Neural cell (in vitro differentiated cells): Measurements from ENCODE around the gene TDRD10. TPM values are rescaled to one million over a fixed set of nuclear protein-coding genes. Genes with fewer than 3 reads are reported as not detected.

Experiments
- H2AFZ ChIP-seq: fragments of 200-600, 300-800 bp; sonication (generic), shearing (Covaris generic); 2 replicates; pipeline ENCODE4 v1.6.0; 2014; ENCODE audit warnings: low read depth, mild to moderate bottlenecking, antibody characterized with exemption, low read length, moderate library complexity
- H3F3A ChIP-seq: fragments of 200-600 bp; shearing (Covaris generic); 2 replicates; pipeline ENCODE4 v1.6.1; 2016; ENCODE audit warnings: mild to moderate bottlenecking, moderate library complexity, mixed read lengths, antibody characterized with exemption, low read length; ENCODE audit not compliant: insufficient read depth, poor library complexity, severe bottlenecking
- H3K27ac ChIP-seq: fragments of 200-600, 300-800 bp; sonication (generic), shearing (Covaris generic); 2 replicates; pipeline ENCODE4 v1.5.1; 2014; ENCODE audit warnings: mild to moderate bottlenecking, low read length, moderate library complexity
- H3K27me3 ChIP-seq: fragments of 300-800, 200-600 bp; sonication (generic), shearing (Covaris generic); 2 replicates; pipeline ENCODE4 v1.6.0; 2014; ENCODE audit warnings: mild to moderate bottlenecking, low read depth, low read length, moderate library complexity; ENCODE audit not compliant: insufficient read depth
- H3K36me3 ChIP-seq: fragments of 300-800, 200-600 bp; sonication (generic), shearing (Covaris generic); 2 replicates; pipeline ENCODE4 v1.5.1; 2014; ENCODE audit warnings: mild to moderate bottlenecking, antibody characterized with exemption, low read length, moderate library complexity; ENCODE audit not compliant: insufficient read depth
- H3K4me2 ChIP-seq: fragments of 300-800, 200-600 bp; sonication (generic), shearing (Covaris generic); 2 replicates; pipeline ENCODE4 v1.6.0; 2014; ENCODE audit warnings: mild to moderate bottlenecking, low read length
- H3K4me3 ChIP-seq: fragments of 300-800, 200-600 bp; sonication (generic), shearing (Covaris generic); 2 replicates; pipeline ENCODE4 v1.5.1; 2014; ENCODE audit warnings: mild to moderate bottlenecking, low read length, moderate library complexity
- H3K79me2 ChIP-seq: fragments of 200-600 bp; shearing (Covaris generic); replicated peaks from 2 replicates; pipeline ENCODE4 v1.6.0; 2014; ENCODE audit warnings: mild to moderate bottlenecking, low read length, moderate library complexity; ENCODE audit not compliant: insufficient read depth
- H3K9ac ChIP-seq: fragments of 300-800, 200-600 bp; sonication (generic), shearing (Covaris generic); 2 replicates; pipeline ENCODE4 v1.6.1; 2016; ENCODE audit warnings: mild to moderate bottlenecking, low read length, mixed read lengths
- H3K9me2 ChIP-seq: fragments of 200-600 bp; shearing (Covaris generic); 2 replicates; pipeline ENCODE4 v1.6.1; 2016; ENCODE audit warnings: mild to moderate bottlenecking, low read length, mixed read lengths; ENCODE audit not compliant: insufficient read depth
- H3K9me3 ChIP-seq: fragments of 200-600, 300-800 bp; sonication (generic), shearing (Covaris generic); 2 replicates; pipeline ENCODE4 v1.6.1; 2016; ENCODE audit warnings: mild to moderate bottlenecking, mixed run types, low read length, moderate library complexity, mixed read lengths
- H4K20me1 ChIP-seq: fragments of 200-600 bp; shearing (Covaris generic); 2 replicates; pipeline ENCODE4 v1.6.1; 2016; ENCODE audit warnings: mild to moderate bottlenecking, mixed run types; ENCODE audit not compliant: insufficient read depth
- EP300 ChIP-seq: fragments of 450-650 bp; conservative IDR thresholded peaks from 2 replicates; pipeline ENCODE4 v1.6.1; 2014; ENCODE audit warnings: antibody characterized with exemption, mild to moderate bottlenecking, moderate library complexity; ENCODE audit not compliant: poor library complexity, severe bottlenecking
- EZH2 ChIP-seq: fragments of 200-600, 300-800 bp; shearing (Covaris generic), sonication (generic); IDR thresholded peaks from 2 replicates; pipeline ENCODE4 v1.6.1; 2014; ENCODE audit warnings: antibody characterized with exemption, low read length, borderline replicate concordance, mild to moderate bottlenecking; ENCODE audit not compliant: insufficient read depth, poor library complexity, severe bottlenecking
- MXI1 ChIP-seq: fragments of 450-650 bp; conservative IDR thresholded peaks from 2 replicates; pipeline ENCODE4 v1.6.1; 2014; ENCODE audit warnings: antibody characterized with exemption, mild to moderate bottlenecking; ENCODE audit not compliant: poor library complexity, severe bottlenecking
- POLR2AphosphoS5 ChIP-seq: IDR thresholded peaks from 2 replicates; pipeline ENCODE4 v1.6.1; 2012
- RAD21 ChIP-seq: fragments of 450-650 bp; conservative IDR thresholded peaks from 2 replicates; pipeline ENCODE4 v1.6.1; 2014; ENCODE audit warnings: antibody characterized with exemption, mild to moderate bottlenecking, moderate library complexity
- REST ChIP-seq: IDR thresholded peaks from 2 replicates; pipeline ENCODE4 v1.6.1; 2012; ENCODE audit warnings: borderline replicate concordance
- SMC3 ChIP-seq: fragments of 450-650 bp; conservative IDR thresholded peaks from 2 replicates; pipeline ENCODE4 v1.6.1; 2014; ENCODE audit warnings: antibody characterized with exemption, mild to moderate bottlenecking, moderate library complexity; ENCODE audit not compliant: poor library complexity
- TAF1 ChIP-seq: IDR thresholded peaks from 2 replicates; pipeline ENCODE4 v1.6.1; 2012; ENCODE audit warnings: low read depth
- polyA plus RNA-seq: library from polyadenylated mRNA; depleted of rRNA; stranded (reverse); fragments of >200 nt; gene quantifications from 2 replicates; pipeline ENCODE4 v1.2.3, GENCODE V29; 2014
- TF ChIP-seq, protein P1 (sequence below): fragments of 450-650 bp; IDR thresholded peaks from 2 replicates; pipeline ENCODE4 v1.5.1; 2014; ENCODE audit warnings: antibody characterized with exemption, mild to moderate bottlenecking, moderate library complexity; ENCODE audit not compliant: poor library complexity, severe bottlenecking

TDRD10 gene
- polyA plus RNA-seq, 1 donor from 2014 or later = not detected

DNA sequence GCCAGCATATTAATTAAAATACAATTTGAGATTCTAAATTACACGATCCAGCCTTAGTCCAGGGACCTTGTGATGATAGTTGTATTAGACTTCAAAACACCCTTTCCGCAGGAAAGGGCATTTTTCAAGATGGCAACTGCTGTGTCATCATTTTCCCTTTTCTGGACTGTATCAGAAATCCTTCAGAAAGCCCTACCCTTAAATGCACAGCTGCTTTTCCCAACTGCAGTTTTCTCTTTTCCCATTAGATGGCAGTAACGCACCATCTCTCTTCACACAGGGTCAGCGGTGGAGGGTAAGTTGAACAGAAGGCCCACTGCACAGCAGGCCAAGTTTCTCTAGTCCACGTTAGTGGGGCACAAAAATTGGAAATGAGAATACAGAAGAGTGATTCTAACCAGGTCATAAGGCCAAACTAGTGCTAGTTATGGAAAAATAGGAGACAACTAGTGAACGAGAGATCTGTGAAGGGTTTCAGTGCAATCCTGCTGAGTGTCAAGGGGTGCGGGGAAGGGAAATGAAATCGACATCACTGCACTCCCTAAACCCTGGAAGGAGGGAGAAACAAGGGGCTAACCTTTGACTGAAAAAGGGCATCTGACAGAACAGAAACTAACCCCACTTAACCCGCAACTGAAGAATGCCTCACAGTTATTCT lies 22.1 kb upstream of the TDRD10 start:
- Histone ChIP-seq H3K4me3 (no peak overlapping the region), H3K9me3 (no peaks in the 10 kb centered on the region), H3K9me2 (no peaks in the 10 kb centered on the region), H3K27ac (no peak overlapping the region), H3K9ac (no peak overlapping the region), H3K4me2 (no peak overlapping the region), H3K36me3 (no peaks in the 10 kb centered on the region), H4K20me1 (no peaks in the 10 kb centered on the region), H2AFZ (no peak overlapping the region), H3F3A (no peaks in the 10 kb centered on the region), H3K79me2 (no peaks in the 10 kb centered on the region), H3K27me3 (no peaks in the 10 kb centered on the region)
- TF ChIP-seq POLR2AphosphoS5 = no peak
- no peak for TF ChIP-seq EP300
- peak; percentile 97 for TF ChIP-seq RAD21
- TF ChIP-seq REST = no peak
- TF ChIP-seq, protein P1, sequence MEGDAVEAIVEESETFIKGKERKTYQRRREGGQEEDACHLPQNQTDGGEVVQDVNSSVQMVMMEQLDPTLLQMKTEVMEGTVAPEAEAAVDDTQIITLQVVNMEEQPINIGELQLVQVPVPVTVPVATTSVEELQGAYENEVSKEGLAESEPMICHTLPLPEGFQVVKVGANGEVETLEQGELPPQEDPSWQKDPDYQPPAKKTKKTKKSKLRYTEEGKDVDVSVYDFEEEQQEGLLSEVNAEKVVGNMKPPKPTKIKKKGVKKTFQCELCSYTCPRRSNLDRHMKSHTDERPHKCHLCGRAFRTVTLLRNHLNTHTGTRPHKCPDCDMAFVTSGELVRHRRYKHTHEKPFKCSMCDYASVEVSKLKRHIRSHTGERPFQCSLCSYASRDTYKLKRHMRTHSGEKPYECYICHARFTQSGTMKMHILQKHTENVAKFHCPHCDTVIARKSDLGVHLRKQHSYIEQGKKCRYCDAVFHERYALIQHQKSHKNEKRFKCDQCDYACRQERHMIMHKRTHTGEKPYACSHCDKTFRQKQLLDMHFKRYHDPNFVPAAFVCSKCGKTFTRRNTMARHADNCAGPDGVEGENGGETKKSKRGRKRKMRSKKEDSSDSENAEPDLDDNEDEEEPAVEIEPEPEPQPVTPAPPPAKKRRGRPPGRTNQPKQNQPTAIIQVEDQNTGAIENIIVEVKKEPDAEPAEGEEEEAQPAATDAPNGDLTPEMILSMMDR = peak; percentile 97
- TF ChIP-seq MXI1 = peak; percentile 15
- TF ChIP-seq EZH2 = no peak
- peak; percentile 90 for TF ChIP-seq SMC3
- TF ChIP-seq TAF1 = no peak

DNA sequence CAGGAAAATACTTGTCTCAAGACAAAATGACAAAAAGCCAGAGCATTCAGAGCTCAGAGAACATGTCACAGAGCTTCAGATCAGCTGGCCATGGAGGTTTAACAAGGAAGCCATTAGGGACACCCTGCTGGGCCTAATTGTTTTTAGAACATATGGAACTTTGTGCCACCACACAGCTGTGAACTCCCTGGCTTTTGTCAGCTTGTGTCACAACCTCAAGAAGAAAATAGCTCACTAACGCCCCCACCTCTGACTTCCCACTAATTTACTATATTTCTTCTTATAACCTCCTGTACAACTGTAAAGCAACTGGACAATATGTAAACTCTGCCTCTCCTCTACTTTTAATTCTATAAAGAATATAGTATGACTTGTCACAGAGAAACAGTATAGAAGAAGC lies 21.0 kb upstream of the TDRD10 start:
- no peaks in the 10 kb centered on the region for H3K36me3 ChIP-seq
- H3K4me2 ChIP-seq = no peak overlapping the region
- no peaks in the 10 kb centered on the region for H3K27me3 ChIP-seq
- TF ChIP-seq RAD21 (no peak), SMC3 (peak; percentile 21), POLR2AphosphoS5 (no peak), TAF1 (no peak), EP300 (no peak), REST (no peak), MXI1 (no peak)
- TF ChIP-seq, protein P1 = peak; percentile 14
- H3F3A ChIP-seq = no peaks in the 10 kb centered on the region
- H4K20me1 ChIP-seq = no peaks in the 10 kb centered on the region
- no peaks in the 10 kb centered on the region for H3K79me2 ChIP-seq
- no peak overlapping the region for H2AFZ ChIP-seq
- H3K4me3 ChIP-seq = no peak overlapping the region
- H3K9ac ChIP-seq = no peak overlapping the region
- H3K9me3 ChIP-seq = no peaks in the 10 kb centered on the region
- H3K27ac ChIP-seq = peak overlapping the region; percentile 24
- no peaks in the 10 kb centered on the region for H3K9me2 ChIP-seq
